IPS-11a (cell line): ENCODE measurements around the gene CCHCR1.

Source experiments
- H3K4me3 ChIP-seq: one replicate; pipeline ENCODE4 v1.5.1; 2013; ENCODE audit warnings: low read depth, low read length, control low read depth

The CCHCR1 gene

GRCh38 chr6:31162463-31163165 lies 5.0 kb upstream of the CCHCR1 start:
- no peak overlapping the region for H3K4me3 ChIP-seq

- H3K4me3 ChIP-seq: no peak overlapping the region
These were observed 3.9 kb upstream of the CCHCR1 start for GRCh38 chr6:31161216-31162126.

GRCh38 chr6:31158863-31159855 lies 1.6 kb upstream of the CCHCR1 start:
- peak overlapping the region; percentile 66 for H3K4me3 ChIP-seq

GRCh38 chr6:31158140-31158862 lies 699 bp upstream of the CCHCR1 start, which contains the start of gene TCF19:
Gene TCF19, plus strand, starts transcription at chr6:31158589. Its CDS starts 881 bp downstream, at chr6:31159470.
- peak within 1 kb of the TSS; percentile 66 for H3K4me3 ChIP-seq

- H3K4me3 ChIP-seq: no peak overlapping the region
These were observed 961 bp downstream of the CCHCR1 start for GRCh38 chr6:31156641-31157040.

GRCh38 chr6:31154436-31154835 lies 3.2 kb downstream of the CCHCR1 start:
- no peak overlapping the region for H3K4me3 ChIP-seq

GRCh38 chr6:31152781-31153180 lies 4.8 kb downstream of the CCHCR1 start:
- H3K4me3 ChIP-seq: no peak overlapping the region

- H3K4me3 ChIP-seq: no peak overlapping the region
These were observed 7.7 kb downstream of the CCHCR1 start for GRCh38 chr6:31149827-31150447.

- H3K4me3 ChIP-seq: no peak overlapping the region
These were observed 12.2 kb downstream of the CCHCR1 start for GRCh38 chr6:31145386-31145785.

- H3K4me3 ChIP-seq: no peak overlapping the region
These were observed 12.6 kb downstream of the CCHCR1 start for GRCh38 chr6:31144970-31145340.

GRCh38 chr6:31144296-31144969 lies 13.2 kb downstream of the CCHCR1 start:
- no peak overlapping the region for H3K4me3 ChIP-seq

- no peak overlapping the region for H3K4me3 ChIP-seq
These were observed 14.5 kb downstream of the CCHCR1 start for GRCh38 chr6:31143148-31143547.

GRCh38 chr6:31142361-31142761 lies 15.2 kb downstream of the CCHCR1 start:
- no peak overlapping the region for H3K4me3 ChIP-seq

- H3K4me3 ChIP-seq: no peak overlapping the region
These were observed 17.0 kb downstream of the CCHCR1 start for GRCh38 chr6:31140643-31141042.

- no peak overlapping the region for H3K4me3 ChIP-seq
These were observed 18.0 kb downstream of the CCHCR1 start for GRCh38 chr6:31139599-31139998.

- no peak within 1 kb of the TSS for H3K4me3 ChIP-seq
These were observed 18.6 kb downstream of the CCHCR1 start, which contains the start of gene PSORS1C2 for GRCh38 chr6:31138982-31139381. Gene PSORS1C2, minus strand, starts transcription at chr6:31139066. Its CDS starts 40 bp downstream, at chr6:31139026.

- no peak overlapping the region for H3K4me3 ChIP-seq
These were observed 21.9 kb downstream of the CCHCR1 start for GRCh38 chr6:31135710-31136109.

GRCh38 chr6:31132806-31133205 lies 24.8 kb downstream of the CCHCR1 start:
- no peak overlapping the region for H3K4me3 ChIP-seq

GRCh38 chr6:31131595-31131994 lies 26.0 kb downstream of the CCHCR1 start:
- no peak overlapping the region for H3K4me3 ChIP-seq
